ENCODE data around the gene CAPZB.

GRCh38 chr1:19397217-19397945 lies 88.0 kb downstream of the CAPZB start:
- TF ChIP-seq GATA2 (IDR thresholded peaks at IDR 0.05; ENCODE audit: low read depth, low read length) (no peak), GATA3 (IDR thresholded peaks at IDR 0.05; ENCODE audit: low read depth, low read length) (no peak)
